ENCODE results near the gene FIS1.
"Not testable (repeated sequence)": the region's sequence is repeated elsewhere in the genome, so short reads cannot be mapped to it uniquely, and the experiment has no call there.

The FIS1 gene

DNA sequence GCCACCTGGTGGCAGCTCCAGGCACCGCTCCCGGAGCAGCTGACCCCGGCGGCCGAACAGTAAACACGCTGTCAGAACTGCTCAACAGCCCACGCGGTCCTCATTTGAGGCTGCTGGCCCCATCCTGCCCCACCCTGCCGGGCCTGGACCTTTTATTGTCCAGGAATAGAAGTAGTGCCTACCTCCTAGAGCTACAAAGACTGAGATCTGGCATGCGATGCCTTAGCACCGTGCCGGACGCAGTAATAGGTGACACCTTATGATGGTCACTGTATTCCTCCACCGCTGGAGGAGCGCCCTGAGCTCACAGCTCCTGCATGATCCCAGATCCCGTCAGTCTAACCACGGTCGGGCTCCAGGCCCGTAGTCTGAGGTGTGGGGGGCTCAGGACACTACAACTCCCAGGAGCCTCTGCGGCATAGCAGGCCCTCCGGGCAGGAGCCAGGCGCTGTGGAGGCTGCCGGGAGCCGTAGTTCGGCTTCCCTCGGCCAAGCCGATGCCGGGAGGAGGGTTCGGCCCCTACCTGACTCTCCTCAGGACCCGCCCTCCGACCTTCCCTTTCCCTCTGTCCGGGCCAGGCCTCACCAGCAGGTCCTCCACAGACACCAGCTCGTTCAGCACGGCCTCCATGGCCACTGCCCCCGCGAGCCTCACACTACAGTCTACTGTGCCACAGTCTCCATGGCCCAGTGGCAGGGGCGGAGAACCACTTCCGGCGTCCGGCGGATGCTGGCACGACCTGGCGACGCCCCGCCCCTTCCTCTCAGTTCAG, at the start of gene FIS1:
TSS of gene FIS1 (minus strand) at position 707 of the 772 bp plus-strand sequence. CDS start at position 630, 77 bp downstream.
- DNase-seq: peak; percentile 100

DNA sequence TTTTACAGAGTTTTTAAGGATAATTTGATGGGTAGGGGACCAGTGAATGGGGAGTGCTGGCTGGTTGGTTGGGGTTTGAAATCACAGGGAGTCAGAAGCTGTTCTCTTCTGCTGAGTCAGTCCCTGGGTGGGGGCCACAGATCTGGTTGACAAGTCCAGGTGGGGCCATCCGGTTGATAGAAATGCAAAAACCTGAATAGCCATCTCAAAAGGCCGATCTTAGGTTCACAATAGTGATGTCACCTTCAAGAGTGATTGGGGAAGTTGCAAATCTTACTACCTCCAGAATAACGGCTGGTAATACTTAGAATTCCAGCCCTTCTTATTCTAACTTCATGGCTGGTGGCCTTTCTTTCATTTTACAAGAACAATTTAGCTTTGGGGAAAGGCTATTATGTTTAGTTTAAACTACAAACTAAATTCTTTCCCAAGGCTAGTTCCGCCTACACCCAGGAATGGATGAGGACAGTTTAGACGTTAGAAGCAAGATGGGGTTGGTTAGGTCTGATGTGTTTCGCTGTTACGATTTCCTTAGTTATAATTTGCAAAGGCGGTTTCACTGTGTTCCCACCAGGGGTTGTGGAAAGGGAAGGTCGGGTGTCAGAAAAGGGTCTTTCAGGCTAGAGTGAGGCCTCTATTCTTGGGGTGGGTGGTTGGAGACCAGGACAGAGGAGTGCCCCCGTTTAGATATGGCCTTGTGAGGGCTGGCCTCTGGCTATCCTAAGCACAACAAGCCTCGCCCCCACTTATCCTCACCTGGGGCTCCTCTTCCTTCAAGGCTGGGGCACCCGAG, 49.4 kb upstream of the FIS1 start:
- peak; percentile 59 for DNase-seq

DNA sequence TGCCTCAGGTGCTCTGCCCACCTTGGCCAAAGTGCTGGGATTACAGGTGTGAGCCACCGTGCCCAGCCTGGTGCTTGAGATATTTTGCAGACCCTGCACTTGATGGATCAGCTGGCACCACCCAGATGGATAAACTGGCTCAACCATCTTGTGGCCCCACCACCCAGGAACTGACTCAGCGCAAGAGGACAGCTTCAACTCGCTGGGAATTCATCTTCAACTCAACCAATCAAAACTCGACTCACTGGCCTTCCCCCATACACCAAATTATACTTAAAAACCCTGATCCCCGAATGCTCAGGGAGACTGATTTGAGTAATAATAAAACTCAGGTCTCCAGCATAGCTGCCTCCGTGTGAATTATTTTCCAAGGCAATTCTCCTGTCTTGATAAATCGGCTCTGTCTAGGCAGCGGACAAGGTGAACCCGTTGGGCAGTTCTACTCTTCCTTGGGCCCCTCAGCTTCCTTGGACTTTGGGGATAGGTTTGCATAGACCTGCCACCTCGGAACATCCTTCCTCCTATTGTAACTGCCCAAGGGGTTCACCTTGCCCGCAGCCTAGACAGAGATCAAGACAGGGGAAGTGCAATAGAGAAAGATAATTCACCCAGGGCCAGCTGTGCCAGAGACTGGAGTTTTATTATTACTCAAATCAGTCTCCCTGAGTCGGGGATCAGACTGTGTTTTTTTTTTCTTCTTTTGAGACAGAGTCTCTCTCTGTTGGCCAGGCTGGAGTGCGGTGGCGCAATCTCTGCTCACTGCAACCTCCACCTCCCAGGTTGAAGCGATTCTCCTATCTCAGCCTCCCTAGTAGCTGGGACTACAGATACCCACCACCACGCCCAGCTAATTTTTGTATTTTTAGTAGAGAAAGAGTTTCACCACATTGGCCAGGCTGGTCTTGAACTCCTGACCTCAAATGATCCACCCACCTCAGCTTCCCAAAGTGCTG, 48.5 kb upstream of the FIS1 start:
- not testable (repeated sequence) for DNase-seq

DNA sequence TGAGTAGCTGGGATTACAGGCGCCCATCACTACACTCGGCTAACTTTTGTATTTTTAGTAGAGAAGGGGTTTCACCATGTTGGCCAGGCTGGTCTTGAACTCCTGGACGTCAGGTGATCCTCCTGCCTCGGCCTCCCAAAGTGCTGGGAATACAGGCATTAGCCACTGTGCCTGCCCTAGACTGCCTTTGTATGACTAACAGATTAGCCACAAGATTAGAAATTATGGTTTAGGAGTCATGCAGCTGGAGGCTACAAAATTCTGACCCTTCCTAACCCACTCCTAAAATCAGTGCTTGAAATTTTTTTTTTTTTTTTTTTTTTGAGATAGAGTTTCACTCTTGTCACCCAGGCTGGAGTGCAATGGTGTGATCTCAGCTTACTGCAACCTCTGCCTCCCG, 47.7 kb upstream of the FIS1 start:
- not testable (repeated sequence) for DNase-seq

DNA sequence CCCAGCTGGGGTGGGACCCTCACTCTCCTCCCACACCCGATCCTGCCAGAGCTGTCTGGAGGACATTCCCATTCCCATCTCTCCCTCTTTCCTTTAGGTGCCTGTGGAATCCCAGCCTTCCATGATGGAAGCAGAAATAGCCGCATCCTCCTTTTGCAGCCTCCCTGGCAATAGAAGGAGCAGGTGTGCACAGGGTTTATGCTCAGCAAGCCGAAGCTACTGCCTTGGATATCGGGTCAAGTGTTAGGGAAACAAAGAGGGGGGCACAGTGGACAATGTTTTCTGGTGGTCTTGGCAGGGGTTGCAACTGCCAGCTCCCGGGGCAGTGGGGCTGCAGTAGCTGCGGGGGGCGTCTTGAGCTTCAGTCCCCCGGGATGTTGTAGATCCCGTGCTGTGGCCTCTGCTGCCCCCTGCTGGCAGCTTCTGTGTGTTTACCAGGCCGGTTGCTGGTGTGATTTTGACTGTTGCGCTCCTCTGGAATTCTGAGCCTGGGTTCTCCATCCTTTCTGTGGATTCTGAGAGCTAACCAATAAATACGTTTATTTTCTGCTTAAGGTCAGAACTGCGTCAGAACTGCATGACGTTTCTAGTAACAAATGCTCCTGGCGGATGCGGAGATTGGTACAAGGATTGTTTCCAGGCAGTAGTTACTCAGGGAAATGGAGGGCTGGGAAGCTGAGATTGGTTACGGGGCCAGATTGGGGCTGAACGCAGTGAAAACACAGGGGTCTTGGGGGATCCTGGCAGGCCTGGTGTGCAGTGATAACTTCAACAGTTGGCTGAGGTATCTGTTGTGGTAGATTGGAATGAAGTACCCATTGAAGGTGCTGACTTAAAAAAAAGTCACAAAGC, 45.5 kb upstream of the FIS1 start:
- peak; percentile 87 for DNase-seq

DNA sequence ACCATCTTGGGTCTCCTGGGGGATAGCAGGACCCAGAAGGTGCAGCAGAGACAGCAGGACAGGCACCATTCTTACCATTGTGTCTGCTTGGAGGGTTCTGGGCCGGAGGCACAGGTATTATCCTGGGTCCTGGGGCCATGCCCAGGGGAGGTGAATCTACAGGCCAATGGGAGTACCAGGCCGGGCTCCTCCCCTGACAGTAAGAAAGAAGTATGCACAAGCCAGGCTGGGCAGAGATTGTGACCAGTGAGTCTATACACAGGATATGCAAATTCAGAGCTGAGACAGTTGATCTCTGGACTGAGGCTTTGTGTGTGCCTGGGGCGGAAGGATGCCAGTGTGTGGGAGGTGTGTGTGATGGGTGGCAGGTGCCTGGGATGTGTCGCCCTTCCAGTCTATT, 44.8 kb upstream of the FIS1 start:
- not testable (repeated sequence) for DNase-seq

DNA sequence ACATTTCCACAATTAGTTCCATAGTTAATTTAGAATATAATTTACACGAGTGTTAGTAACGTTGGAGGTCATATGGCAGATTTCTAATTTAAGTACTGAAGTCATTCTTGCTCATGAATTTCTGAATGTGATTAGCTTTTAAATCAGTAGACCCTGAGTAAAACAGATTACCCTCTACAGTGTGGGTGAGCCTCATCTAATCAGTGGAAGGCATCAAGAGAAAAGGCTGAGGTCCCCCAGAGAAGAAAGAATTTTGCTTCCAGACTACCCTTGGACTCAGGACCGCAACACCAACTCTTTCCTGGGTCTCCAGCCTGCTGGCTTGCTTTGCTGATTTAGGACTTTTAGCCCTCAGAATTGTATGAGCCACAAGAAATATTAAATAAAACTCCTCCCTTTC, 43.6 kb upstream of the FIS1 start:
- no peak for DNase-seq

DNA sequence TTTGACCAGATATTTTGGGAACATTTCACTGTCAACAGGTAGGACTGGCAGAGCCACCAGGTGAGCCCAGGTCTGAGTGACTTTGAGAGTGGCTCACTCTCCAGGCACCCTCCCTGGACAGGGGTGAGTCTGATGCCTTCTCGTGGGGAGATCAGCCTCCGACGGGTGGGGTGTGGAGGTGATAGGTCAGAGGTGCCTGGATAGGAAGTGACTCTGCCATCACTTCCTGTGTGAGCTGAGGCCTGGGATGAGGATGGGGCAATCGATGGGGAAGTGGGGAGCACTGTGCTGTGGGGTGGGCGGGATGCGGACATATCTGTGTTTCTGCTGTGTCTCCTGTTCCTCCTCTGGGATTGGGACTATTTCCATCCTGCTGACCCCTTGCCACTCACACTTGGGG, 42.2 kb upstream of the FIS1 start:
- no peak for DNase-seq

DNA sequence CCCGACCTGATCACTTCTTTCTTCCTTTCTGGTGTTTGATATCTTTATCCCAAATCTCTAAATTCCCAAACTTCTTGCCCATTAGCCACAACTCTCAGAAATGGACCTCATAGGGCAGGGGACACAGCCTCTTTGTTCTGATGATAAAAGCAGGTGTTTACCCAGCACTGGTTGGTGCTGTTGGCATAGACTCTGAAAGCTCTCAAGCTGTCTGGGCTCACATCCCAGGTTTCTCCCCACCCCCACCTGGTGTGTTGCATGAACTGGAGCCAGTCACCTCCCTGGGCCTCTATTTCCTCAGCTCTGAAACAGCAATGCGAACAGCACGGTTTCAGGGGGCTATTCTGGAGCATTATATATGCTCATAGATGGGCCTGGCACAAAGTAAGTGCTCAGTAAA, 41.0 kb upstream of the FIS1 start:
- DNase-seq: not testable (repeated sequence)

DNA sequence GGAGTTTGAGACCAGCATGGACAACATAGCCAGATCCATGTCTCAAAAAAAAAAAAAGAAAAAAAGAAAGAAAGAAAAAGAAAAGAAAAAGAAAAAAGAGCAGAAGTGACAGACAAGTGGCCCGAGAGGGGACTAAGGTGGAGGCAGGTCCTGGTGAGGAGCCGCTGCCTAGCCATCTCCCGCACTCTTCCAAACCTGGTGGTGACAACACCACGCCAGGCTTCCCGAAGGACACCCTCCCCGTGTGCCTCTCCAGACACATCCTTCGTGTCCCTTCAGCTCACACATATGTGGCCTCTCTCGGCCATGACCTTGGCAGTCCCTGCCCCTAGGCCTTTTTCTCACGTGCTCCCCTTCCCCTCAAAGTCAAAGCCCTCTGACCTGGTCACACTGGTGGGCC, 40.3 kb upstream of the FIS1 start:
- no peak for DNase-seq

DNA sequence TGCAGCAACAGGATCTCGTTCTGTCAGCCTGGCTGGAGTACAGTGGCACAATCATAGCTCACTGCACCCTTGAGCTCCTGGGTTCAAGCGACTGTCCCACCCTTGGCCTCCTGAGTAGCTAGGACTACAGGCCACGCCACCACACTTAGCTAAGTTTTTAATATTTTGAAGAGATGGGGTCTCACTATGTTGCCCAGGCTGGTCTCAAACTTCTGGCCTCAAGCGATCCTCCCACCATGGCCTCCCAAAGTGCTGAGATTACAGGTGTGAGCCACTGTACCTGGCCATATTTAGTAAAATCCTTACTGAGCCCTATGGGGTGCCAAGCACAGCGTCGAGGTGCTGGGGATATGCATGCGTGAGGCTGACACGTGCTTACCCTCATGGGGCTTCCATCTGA, 36.0 kb upstream of the FIS1 start:
- not testable (repeated sequence) for DNase-seq

DNA sequence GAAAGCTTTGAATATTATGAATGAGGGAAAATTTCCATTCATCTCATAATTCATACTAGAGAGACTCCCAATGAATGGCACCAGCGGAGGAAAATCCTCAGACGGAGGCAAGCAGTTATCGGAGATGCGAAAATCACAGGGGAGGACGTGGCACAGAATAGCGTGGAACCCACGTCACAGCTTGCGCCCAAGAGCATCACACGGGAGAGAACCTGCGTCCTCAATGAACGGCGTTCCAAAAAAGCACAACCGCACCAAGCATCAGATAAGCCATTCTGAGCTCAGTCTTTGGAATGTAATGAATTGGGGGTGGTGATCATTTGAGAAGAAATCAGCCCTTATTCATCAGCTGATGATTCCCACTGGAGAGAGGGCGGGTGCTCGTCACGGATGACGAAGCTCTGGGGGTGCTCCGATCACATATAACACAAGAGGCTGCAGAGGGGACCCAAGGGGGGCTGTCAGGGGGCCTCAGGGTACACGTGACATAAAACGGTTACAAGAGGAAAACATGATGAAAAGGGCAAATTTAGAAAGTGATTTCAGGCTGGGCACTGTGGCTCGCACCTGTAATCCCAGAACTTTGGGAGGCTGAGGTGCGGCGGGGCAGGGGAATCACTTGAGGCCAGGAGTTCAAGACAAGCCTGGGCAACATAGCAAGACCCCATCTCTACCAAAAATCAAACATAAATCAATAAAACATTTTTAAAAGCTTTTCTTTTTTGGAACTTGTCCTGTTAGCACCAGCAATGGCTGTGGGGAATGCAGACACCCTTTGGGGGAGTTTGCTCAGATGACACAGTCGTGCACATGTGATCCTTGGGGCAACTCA, 33.8 kb upstream of the FIS1 start:
- no peak for DNase-seq

DNA sequence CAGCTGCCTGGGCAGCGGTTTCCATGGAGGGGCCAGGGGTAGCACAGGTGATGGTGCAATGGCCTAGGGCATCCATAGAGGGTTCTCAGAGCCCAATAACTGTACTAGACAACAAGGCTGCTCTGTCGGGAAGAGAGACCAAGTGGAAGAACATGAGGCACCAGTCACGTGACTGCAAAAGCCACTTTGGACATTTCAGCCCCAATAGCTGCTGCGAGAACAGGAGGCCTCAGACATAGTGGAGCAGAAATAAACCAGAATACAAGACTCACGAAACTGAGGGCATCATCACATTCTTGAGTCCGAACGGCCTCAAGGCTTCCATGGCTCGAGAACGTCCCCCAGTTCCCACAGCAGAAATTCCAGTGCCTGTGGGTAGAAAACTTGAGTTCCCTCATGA, 32.3 kb upstream of the FIS1 start:
- DNase-seq: no peak

DNA sequence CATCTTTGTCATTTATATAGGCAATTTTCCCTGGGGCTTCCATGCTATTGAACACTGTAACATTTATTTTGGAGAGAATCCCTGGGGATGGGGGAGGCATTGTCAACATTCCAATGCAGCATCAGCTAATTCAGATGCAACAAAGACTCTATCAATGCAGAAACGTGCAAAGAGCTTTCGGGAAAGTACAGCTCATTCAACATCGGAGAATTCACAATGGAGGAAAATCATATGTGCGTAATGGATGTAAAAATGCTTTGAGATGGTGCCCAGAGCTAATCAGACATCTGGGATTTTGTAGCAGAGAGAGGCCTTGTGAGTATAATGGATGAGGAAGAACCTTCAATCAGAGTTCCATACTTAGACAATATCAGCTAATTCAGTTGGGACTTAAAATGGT, 28.3 kb upstream of the FIS1 start:
- DNase-seq: no peak

DNA sequence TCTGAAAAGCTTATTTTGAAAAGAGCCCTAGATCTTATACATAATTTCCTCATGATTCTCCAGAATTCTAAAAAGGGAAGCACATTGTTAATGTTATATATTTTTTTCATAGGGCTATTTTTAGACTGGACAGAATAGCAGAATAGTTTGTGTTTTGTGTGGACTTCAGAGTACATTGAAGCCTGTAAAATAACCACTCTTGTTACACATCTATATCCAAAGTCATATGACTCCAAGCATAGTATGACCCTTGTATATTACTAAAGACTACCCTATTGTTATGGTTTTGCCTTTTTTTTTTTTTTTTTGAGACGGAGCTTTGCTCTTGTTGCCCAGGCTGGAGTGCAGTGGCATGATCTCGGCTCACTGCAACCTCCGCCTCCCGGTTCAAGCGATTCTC, 26.1 kb upstream of the FIS1 start:
- peak; percentile 51 for DNase-seq

DNA sequence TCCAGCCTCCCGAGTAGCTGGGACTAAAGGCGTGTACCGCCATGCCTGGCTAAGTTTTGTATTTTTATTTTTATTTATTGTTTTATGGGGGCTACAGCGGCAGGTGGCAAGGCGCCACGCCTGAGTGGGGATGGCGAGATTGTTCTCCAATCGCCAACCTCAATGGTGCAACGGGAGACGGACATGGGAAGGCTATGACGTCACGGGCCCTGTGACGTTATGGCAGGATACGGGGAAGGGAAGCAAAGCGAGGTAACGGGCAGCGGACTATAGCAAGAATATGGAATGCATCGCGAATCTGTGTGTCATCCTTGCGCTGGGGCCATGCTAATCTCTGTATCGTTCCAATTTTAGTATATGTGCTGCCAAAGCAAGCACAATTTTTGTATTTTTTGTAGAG, 24.8 kb upstream of the FIS1 start:
- no peak for DNase-seq

DNA sequence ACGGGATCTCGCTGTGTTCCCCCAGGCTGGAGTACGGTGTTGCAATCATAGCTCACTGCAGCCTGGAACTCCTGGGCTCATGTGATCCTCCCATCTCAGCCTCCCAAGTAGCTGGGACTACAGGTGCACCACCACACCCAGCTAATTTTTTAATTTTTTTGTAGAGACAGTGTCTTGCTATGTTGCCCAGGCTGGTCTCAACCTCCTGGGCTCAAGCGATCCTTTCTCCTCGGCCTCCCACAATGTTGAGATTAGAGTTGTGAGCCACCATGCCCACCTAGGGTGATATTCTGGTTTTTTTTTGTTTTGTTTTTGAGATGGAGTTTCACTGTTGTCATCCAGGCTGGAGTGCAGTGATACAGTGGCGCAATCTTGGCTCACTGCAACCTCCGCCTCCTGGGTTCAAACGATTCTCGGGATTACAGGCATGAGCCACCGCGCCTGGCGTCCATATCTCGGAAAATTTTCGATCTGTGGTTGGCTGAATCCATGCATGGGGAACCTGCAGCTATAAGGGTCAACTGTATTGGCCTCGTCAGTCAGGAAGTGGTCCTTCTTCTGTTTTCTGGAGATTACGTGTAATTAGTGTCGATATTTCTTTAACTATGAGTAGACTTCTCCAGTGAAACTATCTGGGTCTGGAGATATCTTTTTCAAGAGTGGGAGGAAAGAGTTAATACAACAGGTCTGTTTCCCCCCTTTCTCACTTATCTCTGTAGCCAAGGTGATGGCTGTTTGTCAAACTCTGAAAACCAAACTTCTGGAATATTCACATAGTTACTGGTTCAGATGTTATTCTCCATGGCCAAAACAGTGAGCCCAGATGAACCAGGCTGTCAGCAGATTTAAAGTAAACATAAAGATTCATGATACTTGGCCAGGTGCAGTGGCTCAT, 21.0 kb upstream of the FIS1 start:
- DNase-seq: peak; percentile 97

DNA sequence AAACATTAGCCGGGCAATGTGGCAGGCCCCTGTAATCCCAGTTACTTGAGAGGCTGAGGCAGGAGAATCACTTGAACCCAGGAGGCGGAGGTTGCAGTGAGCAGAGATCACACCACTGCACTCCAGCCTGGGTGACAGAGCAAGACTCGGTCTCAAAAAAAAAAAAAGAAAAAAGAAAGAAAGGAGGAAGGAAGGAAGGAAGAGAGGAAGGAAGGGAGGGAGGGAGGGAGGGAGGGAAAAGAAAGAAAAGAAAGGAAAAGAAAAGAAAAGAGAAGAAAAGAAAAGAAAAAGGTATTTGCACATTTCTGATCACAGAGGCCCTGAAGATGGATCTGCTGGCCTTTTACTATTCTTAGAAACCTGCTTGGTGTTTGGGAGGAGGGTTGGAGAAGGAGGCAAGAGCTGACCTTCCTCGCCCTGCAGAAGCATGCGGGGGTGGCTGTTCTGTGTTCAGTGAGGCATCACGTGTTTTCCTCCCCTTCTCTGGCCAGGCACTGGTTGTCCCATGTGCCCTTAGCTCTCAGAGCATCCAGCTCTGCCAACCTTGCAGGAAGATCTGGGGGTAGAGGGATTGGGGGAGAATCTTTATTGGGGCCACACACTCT, 19.3 kb upstream of the FIS1 start:
- DNase-seq: peak; percentile 90

DNA sequence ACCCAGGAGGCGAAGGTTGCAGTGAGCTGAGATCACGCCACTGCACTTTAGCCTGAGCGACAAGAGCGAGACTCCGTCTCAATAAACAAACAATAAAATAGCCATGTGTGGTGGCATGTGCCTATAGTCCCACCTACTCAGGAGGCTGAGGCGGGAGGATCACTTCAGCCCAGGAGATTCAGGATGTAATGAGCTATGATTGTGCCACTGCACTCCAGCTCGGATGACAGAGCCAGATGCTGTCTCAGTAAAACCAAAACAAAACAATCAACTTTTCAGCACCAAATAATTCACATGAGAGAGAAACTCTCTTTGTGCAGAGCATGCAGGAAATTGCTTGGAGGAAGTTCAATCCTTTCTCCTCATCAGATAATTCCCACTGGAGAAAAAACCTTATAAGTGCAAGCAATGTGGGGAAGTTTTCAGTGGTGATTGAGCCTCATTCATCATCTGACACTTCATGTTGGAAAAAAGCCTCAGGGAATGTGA, 13.4 kb upstream of the FIS1 start:
- no peak for DNase-seq

DNA sequence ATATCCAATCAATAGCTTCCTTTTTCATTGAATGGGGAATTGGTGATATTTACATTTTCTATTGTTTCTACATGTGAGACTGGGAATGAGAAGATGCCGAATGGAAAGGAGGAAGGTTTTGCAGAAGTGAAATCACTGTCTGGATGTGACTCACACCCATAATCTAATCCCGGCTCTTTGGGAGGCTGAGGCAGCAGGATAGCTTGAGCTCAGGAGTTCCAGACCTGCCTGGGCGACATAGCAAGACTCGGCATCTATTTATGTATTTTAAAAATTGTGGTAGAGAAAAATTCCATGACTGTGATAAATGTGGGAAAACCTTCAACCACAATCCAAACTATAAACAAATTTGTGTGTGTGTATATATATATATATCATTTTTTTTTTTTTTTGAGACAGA, 10.9 kb upstream of the FIS1 start:
- DNase-seq: no peak

Measured in OCI-M1 (cell line).